ENCODE data around the gene HNRNPUL1. TPM values are rescaled to one million over a fixed set of nuclear protein-coding genes. Genes with fewer than 3 reads are reported as not detected.

HNRNPUL1 gene
- total RNA-seq, 1 experiment from 2014 or later, result 266 TPM

- no peak for DNase-seq
- peaks cover 3% of the 10 kb centered on the region; the same call in 1 of the 2 replicates for H4K20me1 ChIP-seq (ENCODE audit: insufficient read depth)
- H3K4me3 ChIP-seq, result no peak overlapping the region
- H3K4me2 ChIP-seq, result peak overlapping the region; percentile 42; the same call in 1 of the 2 replicates
- H3K36me3 ChIP-seq (ENCODE audit: low read depth), result no peaks in the 10 kb centered on the region
- H3K9me2 ChIP-seq (ENCODE audit: insufficient read depth), result no peaks in the 10 kb centered on the region
- H2AFZ ChIP-seq, result no peak overlapping the region
- H3K4me1 ChIP-seq (replicated peaks; ENCODE audit: insufficient read depth), result peaks cover 14% of the 10 kb centered on the region
- H3K9me3 ChIP-seq (ENCODE audit: insufficient read depth, low read depth), result no peaks in the 10 kb centered on the region
- BruUV-seq (replicated peaks), result no TSS peak
- no peaks in the 10 kb centered on the region for H3K79me2 ChIP-seq (ENCODE audit: low read depth)
- intact Hi-C loops (cut with micrococcal nuclease; ENCODE audit: unreplicated experiment), result loop anchor here (10.0 kb wide), 1 partner anchor 252 kb away; the partner anchor contains the start of gene CEACAM21
- ChIA-PET POLR2A (ENCODE audit: unreplicated experiment) (interaction anchor here (0.6 kb wide), 2 partner anchors 536 to 1232 kb away, joined by 3 to 4 read pairs; partner anchors contain the start of gene ZNF780A), CTCF (interaction anchor here (0.5 kb wide), 1 partner anchor 278 kb away, joined by 6 read pairs; no protein-coding TSS in a partner anchor)
- H3K27me3 ChIP-seq (ENCODE audit: insufficient read depth, low read depth), result no peaks in the 10 kb centered on the region
- H3K27ac ChIP-seq, result peak overlapping the region; percentile 41; the same call in 1 of the 2 replicates
- no peak for TF ChIP-seq CTCF (conservative IDR thresholded peaks at IDR 0.05)
- no peak for TF ChIP-seq EZH2 (IDR thresholded peaks at IDR 0.05; ENCODE audit: low read depth)
- peaks cover 23% of the 10 kb centered on the region for H3F3A ChIP-seq (ENCODE audit: insufficient read depth, low read depth)
Observed at GRCh38 chr19:41323023-41323422, 58.9 kb downstream of the HNRNPUL1 start.

- intact Hi-C loops (cut with micrococcal nuclease; ENCODE audit: unreplicated experiment), result loop anchor here (10.0 kb wide), 1 partner anchor 251 kb away; the partner anchor contains the start of gene CEACAM21
- DNase-seq, result peak in 1 of 2 experiments; percentile 85
- TF ChIP-seq CTCF (conservative IDR thresholded peaks at IDR 0.05), result no peak
- TF ChIP-seq EZH2 (IDR thresholded peaks at IDR 0.05; ENCODE audit: low read depth), result no peak
- Histone ChIP-seq H3K9me3 (ENCODE audit: insufficient read depth, low read depth) (no peaks in the 10 kb centered on the region), H3K27me3 (ENCODE audit: insufficient read depth, low read depth) (no peaks in the 10 kb centered on the region), H3K36me3 (ENCODE audit: low read depth) (no peaks in the 10 kb centered on the region), H3K4me1 (replicated peaks; ENCODE audit: insufficient read depth) (peaks cover 16% of the 10 kb centered on the region), H4K20me1 (ENCODE audit: insufficient read depth) (peaks cover 3% of the 10 kb centered on the region; the same call in 1 of the 2 replicates), H3K27ac (peak overlapping the region; percentile 41), H2AFZ (no peak overlapping the region), H3K79me2 (ENCODE audit: low read depth) (no peaks in the 10 kb centered on the region), H3K9me2 (ENCODE audit: insufficient read depth) (no peaks in the 10 kb centered on the region), H3F3A (ENCODE audit: insufficient read depth, low read depth) (peaks cover 28% of the 10 kb centered on the region), H3K4me3 (no peak overlapping the region), H3K4me2 (peak overlapping the region; percentile 42; the same call in 1 of the 2 replicates)
- CTCF ChIA-PET, result interaction anchor here (0.5 kb wide), 1 partner anchor 279 kb away, joined by 6 read pairs; no protein-coding TSS in a partner anchor
- BruUV-seq (replicated peaks), result no TSS peak
- POLR2A ChIA-PET (ENCODE audit: unreplicated experiment), result interaction anchor here (0.6 kb wide), 1 partner anchor 536 kb away, joined by 3 read pairs; no protein-coding TSS in a partner anchor
Observed at GRCh38 chr19:41323430-41324125, 59.4 kb downstream of the HNRNPUL1 start.

GRCh38 chr19:41324231-41324702, 60.1 kb downstream of the HNRNPUL1 start:
- peak overlapping the region; percentile 41 for H3K27ac ChIP-seq
- H3K36me3 ChIP-seq (ENCODE audit: low read depth), result no peaks in the 10 kb centered on the region
- intact Hi-C loops (cut with micrococcal nuclease; ENCODE audit: unreplicated experiment), result loop anchor here (10.0 kb wide), 1 partner anchor 251 kb away; the partner anchor contains the start of gene CEACAM21
- H3K9me3 ChIP-seq (ENCODE audit: insufficient read depth, low read depth), result no peaks in the 10 kb centered on the region
- H3K4me2 ChIP-seq, result no peak overlapping the region
- H4K20me1 ChIP-seq (ENCODE audit: insufficient read depth), result 0 out of 2 replicates have a peak, but pooled peaks cover 3% of the 10 kb centered on the region
- TSS peak; percentile 16 for BruUV-seq (replicated peaks)
- no peaks in the 10 kb centered on the region for H3K79me2 ChIP-seq (ENCODE audit: low read depth)
- H2AFZ ChIP-seq, result no peak overlapping the region
- CTCF ChIA-PET, result no interaction called here
- no peaks in the 10 kb centered on the region for H3K9me2 ChIP-seq (ENCODE audit: insufficient read depth)
- POLR2A ChIA-PET (ENCODE audit: unreplicated experiment), result interaction anchor here (0.5 to 0.6 kb wide), 2 partner anchors 12 to 29 kb away, joined by 3 to 11 read pairs; partner anchors contain the start of gene TGFB1
- H3F3A ChIP-seq (ENCODE audit: insufficient read depth, low read depth), result peaks cover 31% of the 10 kb centered on the region
- no peak overlapping the region for H3K4me3 ChIP-seq
- TF ChIP-seq EZH2 (IDR thresholded peaks at IDR 0.05; ENCODE audit: low read depth), result no peak
- no peak for TF ChIP-seq CTCF (conservative IDR thresholded peaks at IDR 0.05)
- peaks cover 16% of the 10 kb centered on the region for H3K4me1 ChIP-seq (replicated peaks; ENCODE audit: insufficient read depth)
- H3K27me3 ChIP-seq (ENCODE audit: insufficient read depth, low read depth), result no peaks in the 10 kb centered on the region
- no peak for DNase-seq
